ENCODE results near the gene GALNT17.
"Not testable (repeated sequence)": the region's sequence is repeated elsewhere in the genome, so short reads cannot be mapped to it uniquely, and the experiment has no call there.

The GALNT17 gene

GRCh38 chr7:71636329-71636728 is 504.4 kb downstream of the GALNT17 start:
- DNase-seq (ENCODE audit: low read depth) = no peak

- DNase-seq (ENCODE audit: low read depth) = no peak
These were observed 505.6 kb downstream of the GALNT17 start for GRCh38 chr7:71637578-71637977.

GRCh38 chr7:71638108-71638507 is 506.2 kb downstream of the GALNT17 start:
- no peak for DNase-seq (ENCODE audit: low read depth)

- DNase-seq (ENCODE audit: low read depth) = no peak
These were observed 507.6 kb downstream of the GALNT17 start for GRCh38 chr7:71639382-71640085.

- DNase-seq (ENCODE audit: low read depth) = not testable (repeated sequence)
These were observed 511.1 kb downstream of the GALNT17 start for GRCh38 chr7:71643031-71643430.

GRCh38 chr7:71645836-71646235 is 513.9 kb downstream of the GALNT17 start:
- no peak for DNase-seq (ENCODE audit: low read depth)

GRCh38 chr7:71649812-71650211 is 517.9 kb downstream of the GALNT17 start:
- no peak for DNase-seq (ENCODE audit: low read depth)

GRCh38 chr7:71650653-71651337 is 518.9 kb downstream of the GALNT17 start:
- DNase-seq (ENCODE audit: low read depth) = no peak

GRCh38 chr7:71652510-71652909 is 520.6 kb downstream of the GALNT17 start:
- no peak for DNase-seq (ENCODE audit: low read depth)

- DNase-seq (ENCODE audit: low read depth) = no peak
These were observed 525.4 kb downstream of the GALNT17 start for GRCh38 chr7:71657386-71657785.

- DNase-seq (ENCODE audit: low read depth) = no peak
These were observed 527.7 kb downstream of the GALNT17 start for GRCh38 chr7:71659622-71660021.

- DNase-seq (ENCODE audit: low read depth) = no peak
These were observed 529.8 kb downstream of the GALNT17 start for GRCh38 chr7:71661671-71662224.

GRCh38 chr7:71665716-71666115 is 533.8 kb downstream of the GALNT17 start:
- DNase-seq (ENCODE audit: low read depth) = no peak

GRCh38 chr7:71668572-71668971 is 536.6 kb downstream of the GALNT17 start:
- no peak for DNase-seq (ENCODE audit: low read depth)

GRCh38 chr7:71679480-71679879 is 547.5 kb downstream of the GALNT17 start:
- no peak for DNase-seq (ENCODE audit: low read depth)

- no peak for DNase-seq (ENCODE audit: low read depth)
These were observed 550.2 kb downstream of the GALNT17 start for GRCh38 chr7:71682181-71682580.

- DNase-seq (ENCODE audit: low read depth) = no peak
These were observed 551.2 kb downstream of the GALNT17 start for GRCh38 chr7:71682841-71683781.

- no peak for DNase-seq (ENCODE audit: low read depth)
These were observed 555.3 kb downstream of the GALNT17 start for GRCh38 chr7:71687286-71687685.

GRCh38 chr7:71687831-71688599 is 556.1 kb downstream of the GALNT17 start:
- DNase-seq (ENCODE audit: low read depth) = no peak

GRCh38 chr7:71691538-71691937 is 559.6 kb downstream of the GALNT17 start:
- no peak for DNase-seq (ENCODE audit: low read depth)

GRCh38 chr7:71694665-71695064 is 562.7 kb downstream of the GALNT17 start:
- no peak for DNase-seq (ENCODE audit: low read depth)

GRCh38 chr7:71695186-71695585 is 563.2 kb downstream of the GALNT17 start:
- DNase-seq (ENCODE audit: low read depth) = no peak

All from stimulated activated CD8-positive, alpha-beta memory T cell treated with anti-CD3 and anti-CD28 coated beads, Interleukin-12 subunit alpha, Interleukin-12 subunit beta, amount 100 ng/mL, for 4 hours (primary cell).